HG03196 (cell line): Measurements from ENCODE around the gene CDYL.
"Not testable (repeated sequence)": the region's sequence is repeated elsewhere in the genome, so short reads cannot be mapped to it uniquely, and the experiment has no call there.

Experiments used
- ATAC-seq: cut with Tn5 transposase; IDR thresholded peaks from one replicate; pipeline ENCODE4 v1.9.1; 2021; ENCODE audit not compliant: unreplicated experiment

Gene CDYL

GRCh38 chr6:4979426-4979825 lies 203.2 kb downstream of the CDYL start:
- ATAC-seq = no peak

- ATAC-seq = no peak
Observed at GRCh38 chr6:4981761-4982160, 205.6 kb downstream of the CDYL start.

DNA sequence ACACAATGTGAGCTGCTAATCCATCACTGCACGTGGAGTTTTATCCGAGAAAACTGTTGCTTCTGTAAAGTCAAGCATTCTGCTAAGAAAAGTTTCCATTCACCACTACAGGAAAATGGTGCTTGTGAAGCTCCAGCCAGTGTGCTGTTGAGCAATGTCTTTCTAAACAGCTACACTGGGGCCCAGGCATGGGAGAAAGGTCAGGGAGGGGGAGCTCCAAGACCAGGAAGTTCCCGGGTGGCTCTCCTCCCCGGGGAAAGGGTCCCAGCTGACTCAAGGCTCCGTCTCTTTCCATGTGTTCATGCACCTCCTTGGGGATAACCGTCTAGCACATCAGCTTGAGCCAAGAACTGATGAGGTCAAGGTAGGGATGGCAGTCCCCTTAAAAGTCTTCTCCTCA lies 207.1 kb downstream of the CDYL start:
- no peak for ATAC-seq

DNA sequence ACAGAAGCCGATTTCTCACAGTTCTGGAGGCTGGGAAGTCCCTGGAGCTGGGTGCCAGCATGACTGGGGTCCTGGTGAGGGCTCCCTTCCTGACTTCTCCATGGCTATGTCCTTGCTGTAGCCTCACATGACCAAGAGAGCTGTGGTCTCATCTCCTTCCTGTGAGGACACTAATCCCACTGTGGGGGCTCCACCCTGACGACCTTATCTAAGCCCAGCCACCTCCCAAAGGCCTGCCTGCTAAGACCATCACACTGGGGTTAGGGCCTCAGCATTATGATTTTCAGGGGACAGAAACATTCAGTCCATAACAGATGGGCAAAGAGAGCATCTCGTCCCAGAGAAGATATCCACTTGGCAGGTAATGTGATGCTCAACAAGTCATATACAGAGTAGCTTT lies 210.8 kb downstream of the CDYL start:
- ATAC-seq = no peak

- no peak for ATAC-seq
Observed at GRCh38 chr6:4987432-4987831, 211.2 kb downstream of the CDYL start.

GRCh38 chr6:4994741-4995140 lies 218.5 kb downstream of the CDYL start:
- ATAC-seq = no peak

DNA sequence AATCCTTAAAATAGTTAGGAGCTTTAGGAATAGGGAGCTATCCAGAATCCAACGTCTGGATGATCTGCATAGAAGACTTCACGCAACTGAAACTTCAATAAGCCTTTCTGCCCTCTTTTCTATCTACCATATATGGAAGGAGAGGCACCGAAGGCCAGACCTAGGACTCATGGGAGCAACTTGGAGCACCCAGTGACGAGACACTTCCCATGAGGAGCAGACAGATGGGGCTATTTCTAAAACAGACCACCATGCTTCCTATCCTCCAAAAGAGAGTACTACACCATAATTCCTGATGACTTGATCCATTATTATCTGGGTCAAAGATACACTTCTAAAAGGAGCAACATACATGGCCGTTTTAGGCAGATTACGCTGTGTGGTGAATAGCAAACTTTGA lies 221.7 kb downstream of the CDYL start:
- no peak for ATAC-seq

DNA sequence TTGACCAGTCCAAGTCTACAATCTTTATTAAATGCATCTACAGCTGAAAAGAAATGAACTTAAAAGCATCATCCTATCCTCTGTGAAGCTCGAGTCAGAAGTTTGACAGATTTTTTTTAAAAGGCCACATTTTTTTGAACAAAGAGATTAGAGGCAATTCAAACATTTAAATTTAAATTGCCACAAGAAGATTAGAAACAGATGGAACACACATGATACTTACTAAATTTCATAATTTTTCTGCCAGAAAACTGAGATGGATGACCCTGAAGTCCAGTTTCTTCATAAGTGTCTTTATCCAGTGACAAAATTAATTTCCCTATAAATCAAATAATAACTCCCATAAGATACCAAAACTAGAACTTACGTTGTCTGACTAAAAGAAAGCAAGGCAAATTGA lies 223.4 kb downstream of the CDYL start:
- ATAC-seq = no peak

DNA sequence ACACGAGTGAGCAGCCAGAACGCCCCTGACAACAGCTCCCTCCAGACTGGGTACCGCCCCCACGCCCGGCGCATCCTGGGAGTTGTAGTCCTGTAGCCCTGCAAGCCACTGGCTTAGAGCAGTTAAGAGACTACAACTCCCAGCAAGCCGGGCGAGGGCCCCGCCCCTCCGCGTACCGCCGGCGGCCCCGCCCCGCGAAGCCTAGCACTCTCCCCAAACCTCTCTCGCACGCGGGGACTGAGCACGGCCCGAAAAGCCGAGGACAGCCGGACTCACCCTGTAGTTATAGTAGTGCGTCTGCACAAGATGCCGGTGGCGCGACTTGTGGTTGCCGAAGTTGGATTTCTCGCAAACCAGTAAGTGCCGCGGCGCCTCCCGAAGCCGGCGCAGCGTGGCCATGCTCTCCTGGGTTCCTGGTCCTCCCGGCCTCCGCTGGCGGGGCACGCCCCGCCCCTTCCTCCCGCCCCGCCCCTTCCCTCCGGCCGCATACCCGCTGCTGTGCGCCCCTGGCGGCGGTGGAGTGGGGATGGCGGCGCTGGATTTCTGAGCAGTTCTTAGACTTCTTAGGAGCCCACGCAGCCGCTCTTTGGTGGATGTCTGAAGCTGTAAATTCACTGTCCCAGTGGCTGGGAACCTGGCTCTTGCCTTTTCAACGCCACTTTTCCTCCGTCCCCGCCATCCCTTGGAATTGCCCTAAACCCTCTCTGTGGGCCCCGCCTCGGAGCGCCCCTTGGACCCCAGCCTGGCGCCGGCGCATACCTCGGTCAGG lies 227.6 kb downstream of the CDYL start, which contains the start of gene RPP40:
Gene RPP40 (minus strand): TSS at position 434 of the 769 bp plus-strand sequence. CDS start 35 bp downstream, at position 399.
- peak; percentile 95 for ATAC-seq

- ATAC-seq = no peak
Observed at GRCh38 chr6:5004373-5005037, 228.3 kb downstream of the CDYL start.

DNA sequence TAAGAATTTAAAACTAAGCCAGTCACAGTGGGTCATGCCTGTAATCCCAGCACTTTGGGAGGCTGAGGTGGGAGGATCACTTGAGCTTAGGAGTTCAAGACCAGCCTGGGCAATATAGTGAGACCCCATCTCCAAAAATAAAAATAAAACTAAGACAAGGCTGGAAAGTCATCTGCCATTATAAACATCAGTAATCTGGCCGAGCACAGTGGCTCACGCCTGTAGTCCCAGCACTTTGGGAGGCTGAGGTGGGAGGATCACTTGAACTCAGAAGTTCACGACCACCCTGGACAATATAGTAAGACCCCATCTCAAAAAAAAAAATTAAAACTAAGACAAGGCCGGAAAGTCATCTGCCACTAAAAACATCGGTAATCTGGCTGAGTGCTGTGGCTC lies 228.8 kb downstream of the CDYL start:
- ATAC-seq = not testable (repeated sequence)
